ENCODE measurements around the gene NMNAT1. TPM values are rescaled to one million over a fixed set of nuclear protein-coding genes. Genes with fewer than 3 reads are reported as not detected.
"Not testable (repeated sequence)": the region's sequence is repeated elsewhere in the genome, so short reads cannot be mapped to it uniquely, and the experiment has no call there.

The NMNAT1 gene
- total RNA-seq, 1 experiment from 2014 or later: 5.2 TPM

DNA sequence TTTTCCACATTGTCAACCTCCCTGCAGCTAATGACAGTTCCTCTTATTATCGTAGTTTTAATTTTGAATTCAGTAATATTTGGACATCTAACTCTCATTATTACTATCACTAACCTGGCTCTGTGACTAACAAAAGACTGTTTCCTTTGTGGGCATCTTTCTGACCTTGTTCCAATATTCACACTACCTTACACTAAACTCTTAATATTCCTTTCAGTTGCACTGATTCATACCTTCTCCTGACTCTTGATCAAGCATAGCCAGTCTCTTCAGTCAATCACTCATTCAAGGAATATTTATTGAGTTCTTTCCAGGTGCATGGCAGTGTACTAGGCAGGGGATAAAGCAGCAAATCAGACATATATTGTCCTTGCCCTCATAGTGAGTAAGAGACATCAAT is 25.4 kb upstream of the NMNAT1 start:
- DNase-seq (ENCODE audit: low spot score): no peak

DNA sequence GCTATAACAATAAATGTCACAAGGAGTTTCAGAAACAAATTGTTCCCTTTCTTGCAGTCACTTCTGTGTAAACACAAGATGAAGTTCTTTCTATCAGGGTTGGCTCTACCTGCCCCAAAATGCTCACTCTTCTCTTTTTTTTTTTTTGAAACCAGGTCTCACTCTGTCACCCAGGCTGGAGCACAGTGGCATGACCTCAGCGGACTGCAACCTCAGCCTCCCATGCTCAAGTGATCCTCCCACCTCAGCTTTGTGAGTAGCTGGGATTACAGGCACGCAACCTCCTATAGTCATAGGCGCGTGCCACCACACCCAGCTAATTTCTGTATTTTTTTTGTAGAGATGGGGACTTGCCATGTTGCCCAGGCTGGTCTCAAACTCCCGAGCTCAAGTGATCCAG is 22.7 kb upstream of the NMNAT1 start:
- DNase-seq (ENCODE audit: low spot score): no peak

DNA sequence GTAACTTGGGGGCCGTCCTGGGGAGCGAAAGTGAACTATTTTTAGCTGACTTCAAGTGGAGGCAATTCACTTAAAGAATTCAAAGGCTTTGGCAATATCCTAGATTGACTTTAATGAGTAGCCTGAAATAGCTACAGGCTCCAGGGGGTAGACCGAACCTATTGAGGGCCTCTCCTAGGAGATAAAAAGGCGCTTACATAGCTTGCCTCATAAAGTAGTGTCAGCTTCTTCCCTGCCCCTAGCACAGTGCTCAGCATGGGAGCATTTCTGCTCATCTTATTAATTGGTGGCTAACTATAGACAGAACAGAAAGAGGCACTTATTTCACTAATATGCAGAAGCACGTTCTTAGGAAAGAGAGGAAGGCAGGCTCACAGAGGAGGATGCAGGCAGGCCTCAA is 20.9 kb upstream of the NMNAT1 start:
- DNase-seq (ENCODE audit: low spot score): no peak

DNA sequence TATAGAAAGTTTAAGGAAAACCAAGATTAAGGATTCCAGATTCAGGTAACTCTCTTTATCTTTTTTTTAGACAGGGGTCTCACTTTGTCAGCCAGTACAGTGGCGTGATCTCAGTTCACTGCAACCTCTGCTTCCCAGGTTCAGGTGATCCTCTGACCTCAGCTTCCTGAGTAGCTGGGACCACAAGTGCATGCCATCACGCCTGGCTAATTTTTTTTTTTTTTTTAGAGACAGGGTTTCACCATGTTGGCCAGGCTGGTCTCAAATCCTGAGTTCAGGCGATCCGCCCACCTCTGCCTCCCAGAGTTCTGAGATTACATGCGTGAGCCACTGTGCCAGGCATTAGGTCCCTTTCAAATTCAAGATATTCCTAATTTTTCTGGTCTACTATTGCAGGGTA is 16.0 kb upstream of the NMNAT1 start:
- no peak for DNase-seq (ENCODE audit: low spot score)

DNA sequence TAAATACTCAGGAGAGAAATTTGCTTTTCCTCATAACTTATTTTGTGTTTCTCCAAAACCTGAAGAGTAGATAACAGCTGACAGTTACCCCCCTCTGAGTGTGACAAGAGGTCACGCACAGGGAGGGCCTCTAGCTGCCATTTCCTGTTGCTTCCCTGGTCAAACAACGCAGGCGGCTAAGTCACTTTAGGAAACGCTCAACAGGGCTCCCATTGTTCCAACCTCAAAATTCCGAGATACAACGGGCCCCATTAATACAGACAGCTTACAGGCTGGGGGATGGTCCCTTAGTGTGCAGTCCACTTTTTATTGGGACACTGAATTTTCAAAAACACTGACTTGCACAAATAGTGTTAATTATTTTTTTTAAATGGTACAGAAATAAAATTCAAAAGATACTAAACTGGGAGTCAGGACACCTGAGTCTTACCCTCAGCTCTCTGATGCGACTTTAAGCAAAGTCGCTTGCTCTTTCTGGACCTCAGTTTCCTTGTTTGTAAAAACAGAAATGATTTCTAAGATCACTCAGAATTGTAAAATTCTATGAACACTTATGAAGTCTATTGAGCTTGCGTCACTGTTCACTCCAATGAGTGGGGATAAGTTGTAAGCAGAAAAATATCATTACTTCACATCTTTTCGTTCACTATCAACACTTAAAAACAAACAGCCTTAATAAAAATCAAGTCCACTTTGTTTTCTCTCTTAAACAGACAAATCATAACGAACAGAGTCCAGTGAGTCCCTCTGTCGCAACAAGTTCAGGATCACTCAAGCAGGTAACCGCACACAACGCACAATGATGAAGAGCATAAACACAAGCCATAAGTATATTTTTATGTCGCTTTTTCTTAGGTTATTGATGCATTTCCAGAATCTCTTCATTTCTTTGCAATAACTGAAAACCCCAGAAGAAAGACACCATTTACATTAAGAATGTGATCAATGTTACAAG is 13.6 kb upstream of the NMNAT1 start:
- DNase-seq (ENCODE audit: low spot score): no peak

- DNase-seq (ENCODE audit: low spot score): peak; percentile 77
Observed at GRCh38 chr1:9942399-9942938, 806 bp upstream of the NMNAT1 start.

GRCh38 chr1:9946315-9946714 is 3.0 kb downstream of the NMNAT1 start:
- no peak for DNase-seq (ENCODE audit: low spot score)

- no peak for DNase-seq (ENCODE audit: low spot score)
Observed at GRCh38 chr1:9957726-9958125, 14.5 kb downstream of the NMNAT1 start.

DNA sequence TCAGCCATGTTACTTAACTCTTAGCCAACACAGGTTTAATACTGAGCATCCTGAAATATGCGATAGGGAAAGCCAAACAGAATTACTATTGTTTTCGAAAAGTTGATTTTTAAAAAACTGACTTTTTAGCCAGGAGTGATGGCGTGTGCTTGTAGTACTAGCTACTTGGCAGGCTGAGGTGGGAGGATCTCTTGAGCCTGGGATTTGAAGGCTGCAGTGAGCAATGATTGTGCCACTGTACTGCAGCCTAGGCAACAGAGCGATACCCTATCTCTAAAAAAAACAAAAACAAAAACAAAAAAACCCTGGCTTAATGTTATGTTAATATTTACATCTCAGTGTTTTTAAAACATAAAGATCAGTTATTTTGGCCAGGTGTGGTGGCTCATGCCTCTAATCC is 16.7 kb downstream of the NMNAT1 start:
- no peak for DNase-seq (ENCODE audit: low spot score)

DNA sequence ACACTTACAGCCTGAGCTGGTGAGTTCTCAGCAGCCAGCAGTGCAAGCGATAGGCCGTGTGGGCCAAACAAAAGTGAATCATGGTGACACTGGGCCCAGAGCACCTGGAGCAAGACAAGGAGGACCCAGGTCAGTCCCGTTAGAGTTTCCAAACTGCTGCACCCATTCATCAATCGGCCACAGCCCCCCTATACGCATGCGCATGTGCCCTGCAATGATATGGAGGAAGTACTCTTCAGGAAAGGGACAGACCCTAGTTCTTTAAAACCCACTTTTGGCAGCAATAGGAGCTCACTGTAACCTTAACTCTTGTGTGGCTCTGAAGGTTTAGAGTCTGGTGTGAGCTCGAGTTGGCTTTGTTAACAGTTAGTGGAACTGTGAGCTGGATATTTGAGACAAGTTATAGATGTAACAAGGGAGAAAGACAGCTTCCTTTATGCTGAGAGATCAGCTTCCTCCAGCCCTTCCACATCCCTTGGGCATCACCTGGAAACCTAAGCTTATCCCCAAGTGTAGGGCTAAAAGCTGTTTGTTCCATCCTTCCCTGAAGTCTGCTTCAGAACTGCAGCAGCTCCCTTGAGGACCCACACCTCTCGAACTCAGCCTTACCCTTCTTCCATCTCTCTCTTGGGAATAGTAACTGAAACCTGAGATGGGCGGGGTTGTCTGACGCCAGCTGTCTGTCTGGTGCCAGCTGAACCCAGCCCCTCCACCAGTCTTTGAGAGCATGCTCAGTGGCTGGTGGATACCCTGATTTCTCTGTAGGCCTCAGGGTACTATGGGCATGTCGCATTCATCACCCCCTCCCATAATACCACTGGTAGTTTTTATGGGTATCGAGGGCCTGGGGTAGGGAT is 17.7 kb downstream of the NMNAT1 start:
- no peak for DNase-seq (ENCODE audit: low spot score)

DNA sequence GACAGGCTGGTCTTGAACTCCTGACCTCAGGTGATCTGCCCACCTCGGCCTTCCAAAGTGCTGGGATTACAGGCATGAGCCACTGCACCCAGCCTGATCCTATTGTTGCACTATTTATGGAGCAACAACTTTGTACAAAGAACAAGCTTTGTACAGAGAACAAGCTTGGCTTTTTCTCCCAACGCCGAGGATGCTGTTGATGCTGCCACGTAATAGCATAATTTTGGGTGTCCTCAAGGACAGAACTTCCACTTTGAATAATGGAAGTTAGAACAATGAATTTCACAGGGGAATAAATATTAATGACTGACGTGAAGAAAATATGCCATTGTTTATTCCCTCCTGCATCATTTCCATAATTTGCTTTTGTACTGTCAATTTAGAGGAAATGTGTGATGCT is 41.0 kb downstream of the NMNAT1 start:
- DNase-seq (ENCODE audit: low spot score): no peak

- DNase-seq (ENCODE audit: low spot score): no peak
Observed at GRCh38 chr1:9985001-9985400, 41.7 kb downstream of the NMNAT1 start.

GRCh38 chr1:9989773-9990172 is 46.5 kb downstream of the NMNAT1 start:
- DNase-seq (ENCODE audit: low spot score): no peak

DNA sequence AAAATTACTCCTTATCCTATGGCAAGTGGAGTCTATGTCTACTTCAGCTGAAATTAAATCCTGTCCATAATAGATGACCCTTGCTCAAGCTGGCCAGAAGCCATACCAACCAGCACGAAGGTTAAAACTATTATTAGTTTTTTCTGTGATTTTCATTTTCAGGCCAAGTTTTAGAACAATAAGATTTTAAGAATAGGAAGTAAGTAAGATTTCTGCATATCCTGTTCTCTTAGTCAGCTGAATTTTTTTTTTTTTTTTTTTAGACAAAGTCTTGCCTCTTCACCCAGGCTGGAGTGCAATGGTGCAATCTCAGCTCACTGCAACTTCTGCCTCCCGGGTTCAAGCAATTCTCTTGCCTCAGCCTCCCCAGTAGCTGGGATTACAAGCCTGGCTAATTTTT is 47.7 kb downstream of the NMNAT1 start:
- DNase-seq (ENCODE audit: low spot score): no peak

DNA sequence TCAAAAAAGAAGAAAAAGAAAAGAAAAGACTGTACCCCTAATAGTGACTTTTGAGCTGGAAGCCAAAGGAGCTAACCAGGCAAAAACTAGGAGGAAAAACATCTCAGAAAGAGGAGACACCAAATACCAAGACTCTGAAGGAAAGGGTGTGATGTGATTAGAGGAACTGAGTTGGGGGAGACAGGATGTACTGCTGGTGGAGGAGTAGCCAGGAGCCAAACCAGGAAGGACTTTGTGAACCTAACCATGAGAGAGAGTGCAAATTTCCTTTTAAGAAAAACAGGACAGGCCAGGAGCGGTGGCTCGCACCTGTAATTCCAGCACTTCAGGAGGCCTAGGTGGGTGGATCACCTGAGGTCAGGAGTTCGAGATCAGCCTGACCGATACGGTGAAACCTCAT is 49.6 kb downstream of the NMNAT1 start:
- DNase-seq (ENCODE audit: low spot score): no peak

DNA sequence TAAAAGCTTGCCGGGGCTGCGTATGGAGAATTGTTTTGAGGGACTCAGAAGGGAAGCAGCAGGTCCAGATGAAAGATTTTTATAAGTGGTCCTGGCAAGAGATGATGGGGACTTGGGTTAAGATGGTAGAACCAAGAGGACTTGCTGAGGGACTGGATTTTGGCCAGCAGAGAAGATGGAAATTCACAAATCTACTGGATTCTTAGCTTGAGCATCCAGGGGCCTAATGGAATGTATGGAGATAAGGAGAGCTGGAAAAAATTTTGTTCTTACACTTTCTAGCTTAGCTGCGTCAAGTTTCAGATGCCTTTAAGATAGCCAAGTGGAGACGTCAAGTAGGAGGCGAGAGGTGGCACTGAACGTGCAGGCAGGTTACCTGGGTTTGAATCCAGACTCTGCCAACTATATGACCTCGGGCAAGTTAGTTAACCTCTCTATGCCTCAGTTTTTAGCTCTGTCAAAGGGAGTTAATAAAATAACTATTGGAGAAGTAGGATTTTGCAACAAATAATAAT is 50.3 kb downstream of the NMNAT1 start:
- DNase-seq (ENCODE audit: low spot score): no peak

- DNase-seq (ENCODE audit: low spot score): peak; percentile 6
Observed at GRCh38 chr1:9996624-9997582, 53.6 kb downstream of the NMNAT1 start, which contains the start of gene RBP7. TSS of gene RBP7 (plus strand) at chr1:9997228. CDS start at chr1:9997259, 31 bp downstream.

GRCh38 chr1:10001016-10001665 is 57.9 kb downstream of the NMNAT1 start:
- no peak for DNase-seq (ENCODE audit: low spot score)

DNA sequence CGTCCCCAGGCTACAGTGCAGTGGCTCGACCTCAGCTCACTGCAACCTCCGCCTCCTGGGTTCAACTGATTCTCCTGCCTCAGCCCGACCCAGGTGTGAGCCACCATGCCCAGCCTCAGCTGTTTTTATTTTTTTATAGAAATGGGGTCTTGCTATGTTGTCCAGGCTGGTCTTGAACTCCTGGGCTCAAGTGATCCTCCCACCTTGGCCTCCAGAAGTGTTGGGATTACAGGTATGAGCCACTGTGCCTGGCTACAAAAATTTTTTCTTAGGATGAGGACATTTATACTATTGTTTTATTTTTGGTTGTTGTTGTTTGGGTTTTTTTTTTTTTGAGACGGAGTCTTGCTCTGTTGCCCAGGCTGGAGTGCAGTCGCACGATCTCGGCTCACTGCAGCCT is 62.0 kb downstream of the NMNAT1 start:
- not testable (repeated sequence) for DNase-seq (ENCODE audit: low spot score)

GRCh38 chr1:10007169-10007568 is 63.9 kb downstream of the NMNAT1 start:
- DNase-seq (ENCODE audit: low spot score): peak; percentile 41
